Hippocampal formation (tissue), 2 donors: Measurements from ENCODE around the gene C20orf141.
A peak's percentile ranks its signal among the peaks of the same experiment; 100 is the strongest.
"Not testable (repeated sequence)": the region's sequence is repeated elsewhere in the genome, so short reads cannot be mapped to it uniquely, and the experiment has no call there.

Experiments
- DNase-seq, 2 donors: peaks; one replicate each; lab custom pipeline; 2025; lab: John Stamatoyannopoulos, UW

Gene C20orf141

GRCh38 chr20:2820896-2821869 lies 6.4 kb downstream of the C20orf141 start:
- no peak for DNase-seq

DNA sequence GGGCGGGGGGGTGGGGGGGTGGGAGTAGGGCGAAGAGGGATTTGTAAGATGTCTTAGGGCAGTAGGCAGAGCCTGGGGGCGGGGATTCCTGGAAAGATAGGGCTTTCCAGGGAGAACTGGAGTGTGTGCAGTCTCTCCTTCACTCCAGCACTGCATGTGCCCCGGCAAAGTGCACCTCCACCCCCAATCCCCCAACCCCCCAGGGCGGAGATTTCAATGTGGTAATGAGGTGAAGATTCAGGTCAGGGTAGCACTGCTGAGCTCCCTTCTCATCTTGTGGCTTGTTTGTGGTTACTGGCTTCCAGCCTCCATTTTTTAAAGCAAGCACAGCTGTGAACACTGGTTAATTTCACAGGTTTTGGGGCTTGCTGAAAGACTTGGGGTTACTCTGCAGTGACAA lies 7.3 kb downstream of the C20orf141 start:
- DNase-seq = no peak

GRCh38 chr20:2825761-2826160 lies 11.0 kb downstream of the C20orf141 start:
- DNase-seq = no peak

- no peak for DNase-seq
Observed at GRCh38 chr20:2826655-2827054, 11.9 kb downstream of the C20orf141 start.

DNA sequence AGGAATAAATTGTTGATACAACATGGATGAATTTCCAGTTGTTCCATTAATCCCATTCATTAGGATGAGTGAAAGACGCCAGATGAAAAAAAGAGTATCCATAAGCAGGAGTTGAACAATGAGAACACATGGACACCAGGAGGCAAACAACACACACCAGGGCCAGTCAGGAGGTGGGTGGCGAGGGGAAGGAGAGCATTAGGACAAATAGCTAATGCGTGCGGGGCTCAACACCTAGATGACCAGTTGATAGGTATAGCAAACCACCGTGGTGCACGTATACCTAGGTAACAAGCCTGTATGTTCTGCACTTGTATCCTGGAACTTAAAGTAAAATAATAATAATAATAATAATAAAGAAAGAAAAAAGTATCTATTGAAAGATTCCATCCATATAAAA lies 14.6 kb downstream of the C20orf141 start:
- no peak for DNase-seq

GRCh38 chr20:2831206-2831605 lies 16.4 kb downstream of the C20orf141 start:
- not testable (repeated sequence) for DNase-seq

GRCh38 chr20:2833761-2834160 lies 19.0 kb downstream of the C20orf141 start:
- DNase-seq = no peak

DNA sequence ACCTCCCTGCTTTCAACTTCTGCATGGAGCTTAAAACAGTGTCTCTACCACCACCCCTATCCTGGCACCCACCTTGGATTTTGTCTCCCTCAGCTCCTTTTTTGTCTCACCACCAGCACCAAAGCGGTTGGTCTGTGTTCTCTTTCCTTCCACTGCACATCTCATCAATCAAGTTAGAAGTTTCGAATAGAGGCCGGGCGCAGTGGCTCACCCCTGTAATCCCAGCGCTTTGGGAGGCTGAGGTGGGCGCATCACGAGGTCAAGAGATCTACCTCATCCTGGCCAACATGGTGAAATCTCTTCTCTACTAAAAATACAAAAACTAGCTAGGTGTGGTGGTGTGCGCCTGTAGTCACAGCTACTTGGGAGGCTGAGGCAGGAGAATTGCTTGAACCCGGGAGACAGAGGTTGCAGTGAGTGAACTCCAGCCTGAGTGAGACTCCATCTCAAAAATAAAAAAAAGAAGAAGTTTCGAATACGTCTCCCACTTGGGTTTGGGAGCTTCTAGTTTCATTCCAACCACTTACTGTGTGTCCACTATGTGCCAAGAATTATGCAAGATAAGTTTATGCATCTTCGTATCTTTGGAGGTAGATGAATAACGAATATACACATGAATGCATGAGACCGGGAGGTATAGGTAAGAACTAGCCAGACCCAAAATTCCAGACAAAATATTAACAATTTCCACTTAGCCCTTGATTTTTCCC lies 19.8 kb downstream of the C20orf141 start:
- no peak for DNase-seq

DNA sequence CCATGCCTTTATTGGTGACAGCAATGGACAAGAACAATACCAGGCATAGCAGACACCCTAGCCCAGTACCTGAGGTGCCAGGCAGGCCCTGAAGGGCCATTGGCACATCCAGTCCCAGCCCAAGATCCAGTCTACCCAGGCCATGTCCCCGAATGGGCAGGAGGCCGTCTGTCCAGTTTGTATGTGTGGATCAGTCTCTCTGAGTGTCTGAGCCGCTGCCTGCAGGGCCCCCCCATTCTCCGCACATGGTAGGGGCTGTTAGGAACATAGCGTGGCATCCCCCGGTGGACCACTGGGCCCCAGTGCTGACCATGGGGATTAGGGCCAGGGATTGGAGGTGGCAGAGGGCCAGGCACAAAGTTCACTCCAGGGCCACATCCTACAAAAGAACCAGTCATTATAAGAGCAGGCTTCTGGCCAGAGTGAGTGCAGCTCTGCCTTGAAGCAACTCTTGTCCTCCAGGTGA lies 20.6 kb downstream of the C20orf141 start:
- no peak for DNase-seq

- DNase-seq = no peak
Observed at GRCh38 chr20:2836035-2836434, 21.2 kb downstream of the C20orf141 start.

DNA sequence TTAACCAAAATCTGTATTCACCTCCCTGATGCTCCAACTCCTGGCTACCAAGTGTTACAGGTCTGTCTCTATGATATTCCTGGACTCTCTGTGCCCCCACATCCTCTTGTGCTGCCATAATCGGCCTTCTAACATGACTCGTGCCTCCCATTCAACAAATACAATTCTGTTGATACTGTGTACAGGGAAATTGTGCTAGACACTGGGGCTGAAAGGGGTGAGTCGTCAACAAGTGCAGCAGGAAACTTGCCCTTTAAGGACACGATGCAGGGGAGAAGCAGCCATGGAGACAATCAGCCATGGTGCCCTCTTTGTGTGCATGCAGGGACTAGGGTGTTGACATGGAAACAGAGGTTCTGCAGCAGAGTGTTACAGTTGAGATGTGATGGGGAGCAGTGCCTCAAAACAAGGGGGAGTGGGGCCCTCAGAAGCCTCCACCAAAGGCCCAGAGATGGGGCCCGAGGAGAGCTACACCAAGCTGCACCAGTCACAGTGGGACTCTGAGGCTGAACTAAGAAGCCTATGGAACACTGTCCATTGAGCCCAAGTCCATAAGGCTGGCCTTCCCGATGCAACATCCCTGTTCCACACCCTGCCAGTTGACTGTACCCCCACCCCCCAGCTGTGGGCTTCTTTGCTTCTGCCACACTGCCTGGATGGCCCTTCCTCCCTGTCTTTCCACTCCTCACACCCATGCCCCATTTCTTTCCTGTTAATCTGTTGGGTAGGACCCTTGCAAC lies 22.6 kb downstream of the C20orf141 start:
- DNase-seq = no peak

GRCh38 chr20:2838170-2838797 lies 23.5 kb downstream of the C20orf141 start:
- no peak for DNase-seq

GRCh38 chr20:2838847-2839671 lies 24.3 kb downstream of the C20orf141 start:
- no peak for DNase-seq

DNA sequence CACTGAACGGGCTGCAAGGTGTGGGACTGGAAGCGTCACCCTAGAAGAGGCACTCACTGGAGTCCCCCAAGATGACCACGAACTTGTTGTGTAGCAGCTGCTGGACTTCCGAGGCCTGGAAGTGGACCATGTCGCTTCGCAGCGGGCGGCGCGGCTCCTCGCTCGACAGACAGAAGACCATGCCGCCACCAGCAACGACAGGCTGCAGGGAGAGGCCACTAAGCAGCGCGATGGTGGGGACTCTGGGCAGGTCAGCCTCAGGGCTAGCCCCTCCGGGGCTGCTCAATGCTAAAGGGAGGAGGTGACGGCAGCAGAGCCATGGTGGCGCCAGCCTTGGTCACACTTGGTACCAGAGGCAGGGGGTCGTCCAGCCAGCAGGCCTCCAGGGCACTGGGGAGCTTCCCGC lies 24.9 kb downstream of the C20orf141 start:
- no peak for DNase-seq

GRCh38 chr20:2840138-2840966 lies 25.6 kb downstream of the C20orf141 start, which contains the start of the genes PCED1A and VPS16:
Gene PCED1A, minus strand, starts transcription at chr20:2840655. Its CDS starts 743 bp downstream, at chr20:2839912.
Gene VPS16, plus strand, starts transcription at chr20:2840745. Its CDS starts 30 bp downstream, at chr20:2840775.
- peak; percentile 72 to 85 for DNase-seq

GRCh38 chr20:2840967-2841531 lies 26.3 kb downstream of the C20orf141 start:
- no peak for DNase-seq

DNA sequence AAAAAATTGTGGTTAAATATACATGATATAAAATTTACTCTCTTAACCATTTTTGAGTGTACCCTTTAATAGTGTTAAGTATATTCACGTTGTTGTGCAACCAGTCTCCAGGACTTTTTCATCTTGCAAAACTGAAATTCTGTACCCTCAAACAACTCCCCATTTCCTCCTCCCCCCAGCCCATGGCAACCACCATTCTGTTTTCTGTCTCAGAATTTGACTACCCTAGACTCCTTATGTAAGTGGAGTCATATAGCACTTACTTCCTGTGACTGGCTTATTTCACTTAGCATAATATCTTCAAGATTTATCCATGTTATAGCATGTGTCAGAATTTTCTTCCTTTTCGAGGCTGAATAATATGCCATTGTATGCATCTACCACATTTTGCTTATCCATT lies 30.8 kb downstream of the C20orf141 start:
- DNase-seq = no peak

DNA sequence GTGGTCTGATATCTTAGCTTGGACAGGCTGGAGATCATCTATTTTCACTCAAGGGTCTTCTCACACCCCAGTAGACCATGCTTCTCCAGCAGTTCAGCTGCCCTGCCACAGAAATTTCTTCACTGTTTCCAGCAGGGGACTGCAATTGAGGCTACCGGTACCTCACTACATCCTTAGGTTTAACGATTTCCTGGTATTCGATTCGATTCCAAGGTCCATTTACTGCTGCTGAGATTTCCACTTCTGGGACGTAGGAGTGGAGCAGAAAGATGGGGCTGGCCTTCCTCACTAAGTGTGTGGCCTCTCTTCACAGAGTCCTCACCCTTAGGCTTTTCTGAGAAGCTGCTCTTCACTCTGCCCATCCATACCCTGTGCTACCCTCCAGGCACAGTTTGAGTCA lies 31.9 kb downstream of the C20orf141 start:
- DNase-seq = no peak

DNA sequence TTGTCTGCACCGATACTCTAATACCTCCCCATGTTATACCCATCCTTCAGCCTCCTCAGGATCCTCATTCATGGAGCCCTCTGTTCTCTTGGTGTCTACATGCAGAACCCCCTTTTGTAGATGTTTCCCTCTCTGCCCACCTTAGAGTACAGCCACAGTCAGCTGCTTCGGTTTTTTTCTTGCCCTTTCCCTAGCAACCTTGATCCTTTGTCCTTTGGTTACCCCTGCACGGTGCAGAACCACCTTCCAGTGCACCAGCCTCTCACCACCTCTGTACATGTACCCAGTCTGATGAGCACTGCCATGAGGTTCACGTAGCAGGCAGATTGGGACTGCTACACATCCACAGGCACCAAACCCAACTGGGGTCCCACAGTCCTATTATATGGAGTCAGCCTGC lies 33.0 kb downstream of the C20orf141 start:
- no peak for DNase-seq
